ENCODE results near the gene NOMO2.
"Not testable (repeated sequence)": the region's sequence is repeated elsewhere in the genome, so short reads cannot be mapped to it uniquely, and the experiment has no call there.

The NOMO2 gene

DNA sequence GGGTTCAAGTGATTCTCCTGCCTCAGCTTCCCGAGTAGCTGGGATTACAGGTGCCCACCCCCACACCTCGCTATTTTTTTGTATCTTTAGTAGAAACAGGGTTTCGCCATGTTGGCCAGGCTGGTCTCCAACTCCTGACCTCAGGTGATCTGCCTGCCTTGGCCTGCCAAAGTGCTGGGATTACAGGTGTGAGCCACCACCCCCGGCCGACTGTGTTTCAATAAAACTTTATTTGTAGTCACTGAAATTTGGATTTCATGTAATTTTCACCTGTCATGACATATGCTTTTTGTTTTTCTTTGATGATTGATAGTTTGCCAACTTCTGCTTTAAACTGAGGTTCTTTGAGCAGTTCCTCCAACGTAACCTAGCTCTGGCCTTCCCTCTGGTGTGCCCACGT lies 12.0 kb upstream of the NOMO2 start:
- not testable (repeated sequence) for DNase-seq

GRCh38 chr16:18572973-18573372 lies 11.1 kb upstream of the NOMO2 start:
- DNase-seq, result not testable (repeated sequence)

DNA sequence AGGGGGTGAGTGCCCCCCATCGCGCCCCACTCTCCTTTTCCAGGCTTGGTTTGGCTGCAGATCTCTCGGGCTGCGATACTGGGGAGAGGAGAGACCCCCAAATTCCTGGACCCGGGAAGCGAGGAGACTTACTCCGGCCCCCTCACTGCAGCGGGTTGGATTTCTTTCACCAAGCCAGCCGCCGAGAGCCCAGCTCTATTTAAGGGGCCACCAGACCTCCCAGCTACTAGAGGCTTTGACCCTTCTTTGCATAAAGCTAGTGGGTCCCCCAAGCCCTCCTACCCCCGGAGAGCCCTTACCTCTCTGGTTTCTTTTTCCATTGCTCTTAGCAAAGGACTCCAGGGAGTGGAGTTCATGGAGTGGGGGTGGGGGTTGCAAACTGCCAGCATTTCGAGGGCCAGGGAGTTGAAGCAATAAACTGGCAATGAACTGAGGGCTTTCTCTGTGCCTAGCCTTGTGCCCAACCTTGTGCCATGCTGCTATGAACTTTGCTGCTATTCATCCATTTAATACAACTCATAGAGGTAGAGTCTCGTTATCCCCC lies 9.5 kb upstream of the NOMO2 start:
- DNase-seq, result not testable (repeated sequence)

GRCh38 chr16:18570529-18571306 lies 8.8 kb upstream of the NOMO2 start:
- DNase-seq, result not testable (repeated sequence)

GRCh38 chr16:18560416-18561220 lies 1.3 kb downstream of the NOMO2 start:
- DNase-seq, result not testable (repeated sequence)

DNA sequence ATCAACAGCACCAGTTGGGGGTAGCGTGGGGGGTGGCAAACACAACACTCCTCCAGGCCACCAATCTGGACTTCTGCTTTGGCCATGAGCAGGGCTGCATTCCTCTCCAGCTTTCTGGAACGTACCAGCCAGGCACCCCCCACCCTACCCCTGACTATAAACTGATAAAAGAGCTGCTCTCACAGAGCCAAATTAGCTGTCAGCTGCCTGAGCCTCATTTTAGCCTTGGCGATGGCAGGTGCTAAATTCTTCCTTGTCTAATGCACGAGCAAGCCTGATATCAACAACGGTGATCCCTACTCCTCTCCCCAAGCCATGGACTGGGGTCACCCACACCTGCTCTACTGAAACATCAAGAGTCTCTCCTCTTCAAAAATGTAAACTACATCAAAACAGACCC lies 8.2 kb downstream of the NOMO2 start:
- not testable (repeated sequence) for DNase-seq

GRCh38 chr16:18547382-18547781 lies 14.5 kb downstream of the NOMO2 start:
- not testable (repeated sequence) for DNase-seq

- not testable (repeated sequence) for DNase-seq
Observed at GRCh38 chr16:18546853-18547252, 15.0 kb downstream of the NOMO2 start.

DNA sequence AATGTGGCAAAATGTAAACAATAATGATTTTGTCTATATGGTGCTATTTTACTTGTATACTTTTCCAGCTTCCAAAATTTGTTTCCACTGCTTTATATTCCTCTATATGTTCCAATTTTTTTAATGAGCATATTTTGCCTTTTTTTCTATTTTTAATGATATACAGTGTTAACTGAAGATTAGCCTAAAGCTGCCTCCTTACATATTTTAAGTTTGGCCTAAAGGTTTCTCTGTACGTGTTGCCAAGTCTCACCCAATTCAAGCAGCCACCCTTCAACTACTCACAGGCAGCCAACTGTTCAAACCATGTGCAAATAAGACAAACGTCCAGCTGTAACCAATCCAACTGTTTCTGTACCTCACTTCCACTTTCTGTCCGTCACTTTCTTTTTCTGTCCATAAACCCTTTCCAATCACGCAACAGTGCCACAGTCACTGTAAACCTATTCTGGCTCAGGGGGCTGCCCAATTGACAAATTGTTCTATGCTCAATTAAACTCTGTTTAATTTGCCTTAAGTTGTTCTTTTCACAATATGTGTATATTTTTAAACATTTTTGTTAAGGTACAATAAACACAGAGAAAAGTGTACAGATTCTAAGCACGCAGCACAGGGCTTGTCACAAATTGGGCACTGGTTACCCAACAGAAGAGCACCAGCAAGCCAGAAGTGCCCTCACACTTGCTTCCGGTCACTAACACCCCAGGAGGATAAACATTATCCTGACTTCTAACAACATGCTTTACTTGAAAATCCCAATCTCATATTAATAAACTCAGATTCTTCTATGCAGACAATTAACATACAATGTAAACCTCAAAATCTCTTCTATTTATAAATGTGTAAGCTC lies 17.4 kb downstream of the NOMO2 start:
- not testable (repeated sequence) for DNase-seq

- not testable (repeated sequence) for DNase-seq
Observed at GRCh38 chr16:18541912-18542311, 20.0 kb downstream of the NOMO2 start.

GRCh38 chr16:18537004-18537403 lies 24.9 kb downstream of the NOMO2 start:
- DNase-seq, result not testable (repeated sequence)

DNA sequence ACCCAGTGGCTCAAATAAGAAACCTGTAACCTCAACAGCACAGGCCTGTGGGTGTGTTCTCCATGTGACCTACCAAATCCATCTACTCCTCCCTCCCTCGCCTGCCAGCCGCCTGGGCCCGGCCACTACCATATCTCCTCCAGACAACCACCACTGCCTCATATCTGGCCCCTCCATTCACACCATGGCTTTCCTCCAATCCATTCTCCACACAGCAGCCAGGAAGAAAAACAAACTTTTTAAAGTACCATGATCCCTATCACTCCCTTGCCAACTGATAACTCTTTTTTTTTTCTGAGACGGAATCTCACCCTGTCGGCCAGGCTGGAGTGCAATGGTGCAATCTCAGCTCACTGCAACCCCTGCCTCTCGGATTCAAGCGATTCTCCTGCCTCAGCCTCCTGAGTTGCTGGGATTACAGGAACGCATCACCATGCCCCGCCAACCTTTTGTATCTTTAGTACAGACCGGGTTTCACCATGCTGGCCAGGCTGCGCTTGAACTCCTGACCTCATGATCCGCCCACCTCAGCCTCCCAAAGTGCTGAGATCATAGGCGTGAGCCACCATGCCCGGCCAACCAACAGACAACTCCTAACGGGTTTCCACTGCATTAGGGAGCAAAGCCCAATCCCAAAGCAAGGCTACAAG lies 26.3 kb downstream of the NOMO2 start:
- DNase-seq, result not testable (repeated sequence)

DNA sequence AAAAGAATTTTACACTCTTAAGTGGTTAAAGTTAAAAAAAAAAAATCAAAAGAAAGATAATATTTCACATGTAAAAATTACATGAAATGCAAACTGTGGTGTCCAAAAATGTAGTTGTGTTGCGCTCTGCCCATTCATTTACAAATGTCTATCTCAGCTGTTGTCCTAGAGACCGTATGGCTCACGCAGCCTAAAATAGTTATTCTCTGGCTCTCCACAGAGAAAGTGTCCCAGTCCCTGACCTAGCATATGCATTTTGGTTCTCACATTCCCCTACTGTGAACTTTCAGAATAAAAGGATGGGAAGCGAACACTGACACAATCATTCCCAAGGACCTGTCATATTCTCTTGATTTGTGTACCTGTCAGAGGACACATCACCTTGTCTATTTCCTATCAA lies 27.6 kb downstream of the NOMO2 start:
- DNase-seq, result not testable (repeated sequence)

- not testable (repeated sequence) for DNase-seq
Observed at GRCh38 chr16:18531323-18531722, 30.6 kb downstream of the NOMO2 start.

GRCh38 chr16:18530329-18530728 lies 31.6 kb downstream of the NOMO2 start:
- not testable (repeated sequence) for DNase-seq

DNA sequence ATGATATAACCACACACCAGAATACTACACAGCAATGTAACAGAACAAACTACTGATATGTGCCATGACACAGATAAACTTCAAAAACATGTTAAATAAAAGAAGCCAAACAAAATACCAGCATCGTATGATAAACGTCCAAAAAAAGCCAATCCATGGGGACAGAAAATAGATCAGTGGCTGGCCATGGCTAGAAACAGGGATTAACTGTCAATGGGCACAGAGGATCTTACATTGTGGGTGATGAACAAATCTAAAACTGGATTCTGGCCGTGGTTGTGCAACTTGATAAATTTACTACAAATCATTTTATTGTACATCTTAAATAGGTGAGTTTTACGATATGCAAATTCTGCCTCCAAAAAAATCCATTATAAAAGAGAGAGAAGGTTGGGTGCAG lies 35.4 kb downstream of the NOMO2 start:
- DNase-seq, result not testable (repeated sequence)

DNA sequence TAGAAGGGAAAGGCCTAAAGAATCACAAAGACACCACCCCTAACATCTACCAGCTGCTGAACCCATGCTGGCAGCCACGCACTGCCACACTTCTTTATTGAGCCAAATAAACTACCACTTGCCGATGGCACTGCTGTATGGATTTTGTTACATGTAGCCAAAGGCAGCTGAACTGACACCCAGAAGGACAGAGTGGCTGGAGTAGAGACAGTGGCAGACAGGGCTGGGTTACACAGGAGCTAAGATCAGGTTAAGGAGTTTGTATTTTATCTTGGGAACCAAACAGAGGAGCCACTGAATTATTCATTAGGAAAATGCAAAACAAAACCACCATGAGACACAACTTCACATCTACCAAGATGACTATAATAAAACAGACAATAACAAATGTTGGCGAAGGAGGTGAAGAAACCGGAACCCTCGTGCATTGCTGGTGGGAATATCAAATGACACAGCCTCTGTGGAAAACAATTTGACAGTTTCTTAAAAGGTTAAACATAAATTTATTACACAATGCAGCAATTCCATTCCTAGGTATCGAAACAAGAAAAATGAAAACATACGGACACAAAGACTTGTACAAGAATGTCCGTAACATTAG lies 35.9 kb downstream of the NOMO2 start:
- DNase-seq, result not testable (repeated sequence)

GRCh38 chr16:18522637-18523036 lies 39.3 kb downstream of the NOMO2 start:
- not testable (repeated sequence) for DNase-seq

DNA sequence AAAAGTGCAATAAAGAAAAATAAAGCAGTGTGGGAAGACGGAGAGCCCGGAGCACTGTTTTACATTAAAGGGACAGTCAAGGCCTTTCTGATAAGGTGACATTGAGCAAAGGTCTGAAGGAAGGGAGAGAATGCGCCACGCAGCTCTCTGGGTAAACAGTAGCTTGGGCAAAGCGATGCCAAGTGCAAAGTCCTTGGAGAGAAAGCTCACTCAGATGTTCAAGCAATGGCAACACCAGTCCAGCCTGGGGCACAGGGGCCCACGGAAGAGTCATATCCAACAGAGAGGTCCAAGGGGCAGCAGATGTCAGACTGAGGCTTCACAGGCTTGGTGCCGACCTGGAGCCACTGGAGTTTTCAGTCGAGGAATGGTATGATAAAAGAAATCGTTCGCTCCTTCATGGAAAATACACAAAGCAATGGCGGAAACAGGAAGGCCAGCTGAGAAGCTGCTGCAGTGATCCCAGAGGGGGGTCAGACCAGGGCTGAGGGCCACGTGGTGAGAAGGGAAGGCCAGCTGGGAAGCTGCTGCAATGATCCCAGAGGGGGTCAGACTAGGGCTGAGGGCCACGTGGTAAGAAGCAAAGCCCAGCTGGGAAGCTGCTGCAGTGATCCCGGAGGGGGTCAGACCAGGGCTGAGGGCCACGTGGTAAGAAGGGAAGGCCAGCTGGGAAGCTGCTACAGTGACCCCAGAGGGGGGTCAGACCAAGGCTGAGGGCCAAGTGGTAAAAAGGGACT lies 40.3 kb downstream of the NOMO2 start:
- DNase-seq, result not testable (repeated sequence)

DNA sequence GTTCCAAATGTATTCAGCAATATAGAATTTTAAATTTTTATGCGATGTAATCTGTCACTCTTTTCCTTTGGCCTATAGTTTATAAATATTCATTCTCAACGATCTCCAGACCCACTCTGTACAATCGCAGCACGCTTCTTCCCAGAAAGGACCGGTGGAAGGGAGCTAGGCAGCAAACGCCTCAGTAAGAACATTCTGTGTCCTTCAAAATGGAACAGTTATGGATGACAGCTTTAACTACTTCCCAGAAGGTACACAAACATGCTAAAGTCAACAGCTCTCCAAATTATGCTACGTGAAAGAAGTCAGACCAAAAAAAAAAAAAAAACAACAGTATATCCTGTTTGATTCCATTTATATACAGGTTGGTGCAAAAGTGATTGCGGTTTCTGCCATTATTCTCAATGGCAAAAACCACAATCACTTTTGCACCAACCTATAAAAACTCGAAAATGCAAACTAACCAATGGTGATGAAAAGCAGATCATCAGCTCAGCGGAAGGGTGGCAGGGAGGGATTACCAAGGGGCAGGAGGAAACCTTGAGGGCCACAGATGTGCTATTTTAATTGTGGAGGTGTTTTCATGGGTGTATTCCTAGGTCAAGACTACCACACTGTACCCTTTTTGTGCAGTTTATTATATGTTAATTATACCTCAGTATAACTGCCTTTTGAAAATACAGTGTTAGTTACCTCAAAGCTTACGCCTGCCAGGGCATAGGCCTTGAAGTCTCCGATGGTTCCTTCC lies 43.2 kb downstream of the NOMO2 start:
- DNase-seq, result not testable (repeated sequence)
